ENCODE measurements around the gene TNRC6B. TPM values are rescaled to one million over a fixed set of nuclear protein-coding genes. Genes with fewer than 3 reads are reported as not detected.
A peak's percentile ranks its signal among the peaks of the same experiment; 100 is the strongest.

The TNRC6B gene
- total RNA-seq, 2 donors from 2014 or later, result 25.0 to 27.1 TPM

- Histone ChIP-seq H3K4me3 (no peak overlapping the region), H3K4me1 (peaks cover 0 to 36% of the 10 kb centered on the region in 2 donors), H3K27ac (peak overlapping the region; percentile 9 to 18), H3K27me3 (no peaks in the 10 kb centered on the region), H3K9me3 (no peaks in the 10 kb centered on the region), H3K36me3 (peaks cover 5% of the 10 kb centered on the region)
- no peak for DNase-seq (ENCODE audit: low spot score)
- TF ChIP-seq, protein P1, sequence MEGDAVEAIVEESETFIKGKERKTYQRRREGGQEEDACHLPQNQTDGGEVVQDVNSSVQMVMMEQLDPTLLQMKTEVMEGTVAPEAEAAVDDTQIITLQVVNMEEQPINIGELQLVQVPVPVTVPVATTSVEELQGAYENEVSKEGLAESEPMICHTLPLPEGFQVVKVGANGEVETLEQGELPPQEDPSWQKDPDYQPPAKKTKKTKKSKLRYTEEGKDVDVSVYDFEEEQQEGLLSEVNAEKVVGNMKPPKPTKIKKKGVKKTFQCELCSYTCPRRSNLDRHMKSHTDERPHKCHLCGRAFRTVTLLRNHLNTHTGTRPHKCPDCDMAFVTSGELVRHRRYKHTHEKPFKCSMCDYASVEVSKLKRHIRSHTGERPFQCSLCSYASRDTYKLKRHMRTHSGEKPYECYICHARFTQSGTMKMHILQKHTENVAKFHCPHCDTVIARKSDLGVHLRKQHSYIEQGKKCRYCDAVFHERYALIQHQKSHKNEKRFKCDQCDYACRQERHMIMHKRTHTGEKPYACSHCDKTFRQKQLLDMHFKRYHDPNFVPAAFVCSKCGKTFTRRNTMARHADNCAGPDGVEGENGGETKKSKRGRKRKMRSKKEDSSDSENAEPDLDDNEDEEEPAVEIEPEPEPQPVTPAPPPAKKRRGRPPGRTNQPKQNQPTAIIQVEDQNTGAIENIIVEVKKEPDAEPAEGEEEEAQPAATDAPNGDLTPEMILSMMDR (IDR thresholded peaks at IDR 0.05), result no peak
These were observed 54.9 kb downstream of the TNRC6B start for GRCh38 chr22:40232624-40233023.

- Histone ChIP-seq H3K4me3 (no peak overlapping the region), H3K36me3 (peaks cover 5% of the 10 kb centered on the region), H3K27me3 (no peaks in the 10 kb centered on the region), H3K4me1 (peaks cover 0 to 48% of the 10 kb centered on the region in 2 donors), H3K9me3 (no peaks in the 10 kb centered on the region), H3K27ac (no peak overlapping the region)
- TF ChIP-seq, protein P1 (IDR thresholded peaks at IDR 0.05), result no peak
- no peak for DNase-seq (ENCODE audit: low spot score)
These were observed 56.2 kb downstream of the TNRC6B start for GRCh38 chr22:40233886-40234285.

GRCh38 chr22:40234658-40235057, 56.9 kb downstream of the TNRC6B start:
- no peaks in the 10 kb centered on the region for H3K9me3 ChIP-seq
- H3K36me3 ChIP-seq, result peaks cover 5% of the 10 kb centered on the region
- peaks cover 0 to 56% of the 10 kb centered on the region in 2 donors for H3K4me1 ChIP-seq
- DNase-seq (ENCODE audit: low spot score), result no peak
- no peak overlapping the region for H3K4me3 ChIP-seq
- TF ChIP-seq, protein P1 (IDR thresholded peaks at IDR 0.05), result no peak
- H3K27ac ChIP-seq, result no peak overlapping the region
- no peaks in the 10 kb centered on the region for H3K27me3 ChIP-seq

- TF ChIP-seq, protein P1 (IDR thresholded peaks at IDR 0.05), result no peak
- DNase-seq (ENCODE audit: low spot score), result no peak
- H3K9me3 ChIP-seq, result no peaks in the 10 kb centered on the region
- H3K27ac ChIP-seq, result no peak overlapping the region
- peaks cover 5% of the 10 kb centered on the region for H3K36me3 ChIP-seq
- no peaks in the 10 kb centered on the region for H3K27me3 ChIP-seq
- peaks cover 0 to 63% of the 10 kb centered on the region in 2 donors for H3K4me1 ChIP-seq
- H3K4me3 ChIP-seq, result no peak overlapping the region
These were observed 57.6 kb downstream of the TNRC6B start for GRCh38 chr22:40235308-40235707.

DNA sequence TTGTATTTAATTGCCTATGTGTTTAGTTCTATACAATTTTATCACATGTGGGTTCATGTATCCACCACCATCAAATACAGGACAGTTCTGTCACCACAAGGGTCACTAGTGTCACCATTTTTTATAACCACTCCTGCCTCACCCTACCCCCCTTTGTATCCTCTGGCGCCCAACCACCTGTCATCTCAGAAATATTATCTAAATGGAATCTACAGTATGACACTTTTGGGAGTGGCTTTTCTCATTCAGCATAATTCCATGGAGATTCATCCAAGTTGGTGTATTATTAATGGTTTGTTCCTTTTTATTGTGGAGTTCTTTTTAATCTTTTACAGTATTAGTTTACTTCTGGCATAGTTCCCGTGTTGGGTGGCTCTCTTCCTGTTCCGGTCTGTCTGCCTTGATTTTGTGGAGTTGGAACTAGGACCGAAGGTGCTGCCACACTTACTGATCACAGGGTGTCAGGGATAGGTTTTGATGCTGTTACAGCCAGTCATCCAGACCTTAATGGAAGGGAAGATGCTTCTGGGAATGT, 58.5 kb downstream of the TNRC6B start:
- peaks cover 0 to 72% of the 10 kb centered on the region in 2 donors for H3K4me1 ChIP-seq
- no peak overlapping the region for H3K27ac ChIP-seq

More for the DNA sequence above, 58.5 kb downstream of the TNRC6B start:
- H3K27me3 ChIP-seq, result no peaks in the 10 kb centered on the region
- DNase-seq (ENCODE audit: low spot score), result no peak
- TF ChIP-seq, protein P1 (IDR thresholded peaks at IDR 0.05), result no peak
- no peak overlapping the region for H3K4me3 ChIP-seq
- H3K36me3 ChIP-seq, result peaks cover 5% of the 10 kb centered on the region
- H3K9me3 ChIP-seq, result no peaks in the 10 kb centered on the region
